GM23338 (cell line): ENCODE measurements around the gene ADRA2B. TPM values are rescaled to one million over a fixed set of nuclear protein-coding genes. Genes with fewer than 3 reads are reported as not detected.

Experiments
- ATAC-seq: fragments of 200-7000 bp; cut with Tn5 transposase; 3 replicates; pipeline ENCODE4 v1.9.1; 2020
- DNase-seq: peaks from one replicate; pipeline ENCODE4 v3.0.0-alpha.2; 2015; ENCODE audit warnings: low spot score
- H2AFZ ChIP-seq: fragments of 200-600 bp; sonication (generic); 2 replicates; pipeline ENCODE4 v1.8.0; 2016; ENCODE audit warnings: antibody characterized with exemption, mild to moderate bottlenecking, moderate library complexity
- H3F3A ChIP-seq: fragments of 200-600 bp; sonication (generic); replicated peaks from 2 replicates; pipeline ENCODE4 v1.8.0; 2017; ENCODE audit warnings: antibody characterized with exemption, mixed run types, low read depth
- H3K27ac ChIP-seq: fragments of 200-600 bp; sonication (generic); 2 replicates; pipeline ENCODE4 v1.6.1; 2016; ENCODE audit warnings: low read depth
- H3K27me3 ChIP-seq: fragments of 200-600 bp; sonication (generic); 2 replicates; pipeline ENCODE4 v1.8.0; 2016; ENCODE audit warnings: mild to moderate bottlenecking, mixed run types, moderate library complexity; ENCODE audit not compliant: insufficient read depth
- H3K36me3 ChIP-seq: fragments of 200-600 bp; sonication (generic); 2 replicates; pipeline ENCODE4 v1.8.0; 2016; ENCODE audit warnings: mild to moderate bottlenecking; ENCODE audit not compliant: insufficient read depth
- H3K4me1 ChIP-seq: fragments of 200-600 bp; sonication (generic); 2 replicates; pipeline ENCODE4 v1.8.0; 2016; ENCODE audit warnings: mild to moderate bottlenecking, moderate library complexity; ENCODE audit not compliant: insufficient read depth
- H3K4me2 ChIP-seq: fragments of 200-600 bp; sonication (generic); 2 replicates; pipeline ENCODE4 v1.7.1; 2017; ENCODE audit warnings: mixed run types
- H3K4me3 ChIP-seq: fragments of 200-600 bp; sonication (generic); 2 replicates; pipeline ENCODE4 v1.6.1; 2016; ENCODE audit warnings: mixed run types
- H3K79me2 ChIP-seq: fragments of 200-600 bp; sonication (generic); replicated peaks from 2 replicates; pipeline ENCODE4 v1.8.0; 2017; ENCODE audit warnings: mild to moderate bottlenecking; ENCODE audit not compliant: insufficient read depth
- H3K9me2 ChIP-seq: fragments of 200-600 bp; sonication (generic); 2 replicates; pipeline ENCODE4 v1.8.0; 2017; ENCODE audit not compliant: insufficient read depth
- H4K20me1 ChIP-seq: fragments of 200-600 bp; sonication (generic); replicated peaks from 2 replicates; pipeline ENCODE4 v1.8.0; 2017; ENCODE audit warnings: mild to moderate bottlenecking; ENCODE audit not compliant: insufficient read depth
- H3K27ac Mint-ChIP-seq: 2 replicates; pipeline ENCODE4 v1.8.0; 2020; ENCODE audit warnings: inconsistent platforms, mild to moderate bottlenecking, moderate library complexity, mixed read lengths
- H3K27me3 Mint-ChIP-seq: 3 replicates; pipeline ENCODE4 v1.8.0; 2022; ENCODE audit warnings: low read depth, mild to moderate bottlenecking, moderate library complexity, mixed read lengths, inconsistent platforms; ENCODE audit not compliant: insufficient read depth, poor library complexity
- H3K36me3 Mint-ChIP-seq: 3 replicates; pipeline ENCODE4 v1.8.0; 2021; ENCODE audit warnings: low read depth, mild to moderate bottlenecking, inconsistent platforms, moderate library complexity, mixed read lengths
- H3K4me1 Mint-ChIP-seq: 3 replicates; pipeline ENCODE4 v1.8.0; 2020; ENCODE audit warnings: mild to moderate bottlenecking, inconsistent platforms, mixed read lengths
- H3K4me3 Mint-ChIP-seq: 3 replicates; pipeline ENCODE4 v1.8.0; 2021; ENCODE audit warnings: moderate library complexity, mild to moderate bottlenecking, inconsistent platforms, mixed read lengths
- H3K9me3 Mint-ChIP-seq: 3 replicates; pipeline ENCODE4 v1.8.0; 2020; ENCODE audit warnings: moderate library complexity, mild to moderate bottlenecking, inconsistent platforms, mixed read lengths
- CREB1 ChIP-seq: fragments of 250-450 bp; sonication (Bioruptor Pico); IDR thresholded peaks from 2 replicates; pipeline ENCODE4 v1.5.0; 2020; ENCODE audit warnings: low read depth, mild to moderate bottlenecking, moderate library complexity
- EZH2 ChIP-seq: fragments of 200-600 bp; sonication (generic); IDR thresholded peaks from one replicate; pipeline ENCODE4 v1.8.0; 2017; ENCODE audit warnings: antibody characterized with exemption, mild to moderate bottlenecking, low read depth; ENCODE audit not compliant: unreplicated experiment
- EZH2phosphoT487 ChIP-seq: fragments of 200-600 bp; sonication (generic); IDR thresholded peaks from one replicate; pipeline ENCODE4 v1.8.1; 2018; ENCODE audit warnings: antibody characterized with exemption; ENCODE audit not compliant: unreplicated experiment
- JUNB ChIP-seq: IDR thresholded peaks from one replicate; pipeline ENCODE4 v1.6.1; 2016; ENCODE audit warnings: antibody characterized with exemption; ENCODE audit not compliant: unreplicated experiment
- NANOG ChIP-seq: IDR thresholded peaks from 2 replicates; pipeline ENCODE4 v1.6.1; 2016; ENCODE audit warnings: antibody characterized with exemption, borderline replicate concordance
- POLR2AphosphoS5 ChIP-seq: IDR thresholded peaks from 2 replicates; pipeline ENCODE4 v1.6.1; 2016; ENCODE audit warnings: antibody characterized with exemption, low read depth
- STAT1 ChIP-seq: IDR thresholded peaks from one replicate; pipeline ENCODE4 v1.6.1; 2016; ENCODE audit warnings: antibody characterized with exemption; ENCODE audit not compliant: unreplicated experiment
- ZNF114 ChIP-seq: fragments of 250-450 bp; sonication (Bioruptor Pico); IDR thresholded peaks from 2 replicates; pipeline ENCODE4 v1.5.0; 2020; ENCODE audit warnings: mild to moderate bottlenecking, moderate library complexity
- ZNF331 ChIP-seq: fragments of 250-450 bp; sonication (Bioruptor Pico); IDR thresholded peaks from 2 replicates; pipeline ENCODE4 v1.5.0; 2020; ENCODE audit warnings: low read depth, mild to moderate bottlenecking, moderate library complexity
- polyA plus RNA-seq: library from polyadenylated mRNA; unstranded; fragments of >200 nt; fragmentation: Nextera tagmentation; extraction: Ambion mirVana; gene quantifications from 2 replicates; pipeline ENCODE4 v1.2.1, GENCODE V29; 2016
- total RNA-seq: library from RNA; depleted of rRNA; stranded (reverse); fragments of >200 nt; shearing (Covaris generic); gene quantifications from 2 replicates; pipeline ENCODE4 v1.2.3, GENCODE V29; 2014
- TF ChIP-seq, protein P1 (sequence below): IDR thresholded peaks from 2 replicates; pipeline ENCODE4 v1.6.1; 2016; ENCODE audit warnings: antibody characterized with exemption
- TF ChIP-seq, protein P2 (sequence below), 2 experiments: fragments of 200-600 bp in 1 of 2; sonication (generic) in 1 of 2; conservative IDR thresholded peaks; 2 replicates each; pipeline versions ENCODE4 v1.5.1 to v1.6.1; 2016 to 2017; ENCODE audit warnings: antibody characterized with exemption in 2 of 2, low read depth in 2 of 2, mild to moderate bottlenecking in 2 of 2, moderate library complexity in 1 of 2
- TF ChIP-seq, protein P3 (sequence below): fragments of 250-450 bp; sonication (Bioruptor Pico); IDR thresholded peaks from 2 replicates; pipeline ENCODE4 v1.5.0; 2020; ENCODE audit warnings: mild to moderate bottlenecking, moderate library complexity
- TF ChIP-seq, protein P4 (sequence below): IDR thresholded peaks from one replicate; pipeline ENCODE4 v1.6.1; 2018; ENCODE audit warnings: antibody characterized with exemption; ENCODE audit not compliant: unreplicated experiment

The ADRA2B gene
- total and polyA plus RNA-seq, 2 experiments from 2014 or later, result 1.7 to 5.9 TPM

DNA sequence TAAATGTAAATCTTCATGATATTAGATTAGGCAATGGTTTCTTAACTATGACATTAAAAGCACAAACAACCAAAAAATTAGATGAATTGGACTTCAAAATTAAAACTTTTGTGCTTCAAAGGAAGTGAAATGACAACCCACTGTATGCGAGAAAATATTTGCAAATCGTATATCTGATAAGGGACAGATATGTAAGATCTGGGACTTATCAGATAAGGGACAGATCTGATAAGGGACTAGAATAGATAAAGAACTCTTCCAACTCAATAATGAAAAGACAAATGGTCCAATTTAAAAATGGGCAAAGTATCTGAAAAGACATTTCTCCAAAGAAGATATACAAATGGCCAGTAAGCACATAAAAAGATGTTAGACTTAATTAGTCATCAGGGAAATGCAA is 29.2 kb downstream of the ADRA2B start:
- Histone ChIP-seq H2AFZ (no peak overlapping the region), H3K4me3 (no peak overlapping the region), H3K4me2 (no peak overlapping the region), H3K27me3 (no peaks in the 10 kb centered on the region), H3K27ac (no peak overlapping the region), H3K79me2 (no peaks in the 10 kb centered on the region), H4K20me1 (no peaks in the 10 kb centered on the region), H3K9me2 (no peaks in the 10 kb centered on the region), H3F3A (no peaks in the 10 kb centered on the region), H3K4me1 (peaks cover 3% of the 10 kb centered on the region; the same call in 1 of the 2 replicates), H3K36me3 (no peaks in the 10 kb centered on the region)
- Mint-ChIP-seq H3K27me3 (peaks cover 7% of the 10 kb centered on the region), H3K4me3 (no peak overlapping the region), H3K36me3 (no peaks in the 10 kb centered on the region; the same call in 2 of the 3 replicates), H3K9me3 (no peaks in the 10 kb centered on the region), H3K4me1 (peaks cover 17% of the 10 kb centered on the region), H3K27ac (no peak overlapping the region)
- DNase-seq (no peak), ATAC-seq (no peak)
- TF ChIP-seq, protein P1, sequence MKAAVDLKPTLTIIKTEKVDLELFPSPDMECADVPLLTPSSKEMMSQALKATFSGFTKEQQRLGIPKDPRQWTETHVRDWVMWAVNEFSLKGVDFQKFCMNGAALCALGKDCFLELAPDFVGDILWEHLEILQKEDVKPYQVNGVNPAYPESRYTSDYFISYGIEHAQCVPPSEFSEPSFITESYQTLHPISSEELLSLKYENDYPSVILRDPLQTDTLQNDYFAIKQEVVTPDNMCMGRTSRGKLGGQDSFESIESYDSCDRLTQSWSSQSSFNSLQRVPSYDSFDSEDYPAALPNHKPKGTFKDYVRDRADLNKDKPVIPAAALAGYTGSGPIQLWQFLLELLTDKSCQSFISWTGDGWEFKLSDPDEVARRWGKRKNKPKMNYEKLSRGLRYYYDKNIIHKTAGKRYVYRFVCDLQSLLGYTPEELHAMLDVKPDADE, result no peak
- TF ChIP-seq POLR2AphosphoS5 (no peak), CREB1 (CRISPR knock-in tag) (no peak), EZH2phosphoT487 (no peak), JUNB (no peak), EZH2 (no peak), ZNF114 (no peak), STAT1 (no peak), NANOG (no peak), ZNF331 (CRISPR knock-in tag) (no peak)
- TF ChIP-seq, protein P2, sequence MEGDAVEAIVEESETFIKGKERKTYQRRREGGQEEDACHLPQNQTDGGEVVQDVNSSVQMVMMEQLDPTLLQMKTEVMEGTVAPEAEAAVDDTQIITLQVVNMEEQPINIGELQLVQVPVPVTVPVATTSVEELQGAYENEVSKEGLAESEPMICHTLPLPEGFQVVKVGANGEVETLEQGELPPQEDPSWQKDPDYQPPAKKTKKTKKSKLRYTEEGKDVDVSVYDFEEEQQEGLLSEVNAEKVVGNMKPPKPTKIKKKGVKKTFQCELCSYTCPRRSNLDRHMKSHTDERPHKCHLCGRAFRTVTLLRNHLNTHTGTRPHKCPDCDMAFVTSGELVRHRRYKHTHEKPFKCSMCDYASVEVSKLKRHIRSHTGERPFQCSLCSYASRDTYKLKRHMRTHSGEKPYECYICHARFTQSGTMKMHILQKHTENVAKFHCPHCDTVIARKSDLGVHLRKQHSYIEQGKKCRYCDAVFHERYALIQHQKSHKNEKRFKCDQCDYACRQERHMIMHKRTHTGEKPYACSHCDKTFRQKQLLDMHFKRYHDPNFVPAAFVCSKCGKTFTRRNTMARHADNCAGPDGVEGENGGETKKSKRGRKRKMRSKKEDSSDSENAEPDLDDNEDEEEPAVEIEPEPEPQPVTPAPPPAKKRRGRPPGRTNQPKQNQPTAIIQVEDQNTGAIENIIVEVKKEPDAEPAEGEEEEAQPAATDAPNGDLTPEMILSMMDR (conservative IDR thresholded peaks at IDR 0.05; ENCODE audit: low read depth in 2 of 2), result no peak
- TF ChIP-seq, protein P3, sequence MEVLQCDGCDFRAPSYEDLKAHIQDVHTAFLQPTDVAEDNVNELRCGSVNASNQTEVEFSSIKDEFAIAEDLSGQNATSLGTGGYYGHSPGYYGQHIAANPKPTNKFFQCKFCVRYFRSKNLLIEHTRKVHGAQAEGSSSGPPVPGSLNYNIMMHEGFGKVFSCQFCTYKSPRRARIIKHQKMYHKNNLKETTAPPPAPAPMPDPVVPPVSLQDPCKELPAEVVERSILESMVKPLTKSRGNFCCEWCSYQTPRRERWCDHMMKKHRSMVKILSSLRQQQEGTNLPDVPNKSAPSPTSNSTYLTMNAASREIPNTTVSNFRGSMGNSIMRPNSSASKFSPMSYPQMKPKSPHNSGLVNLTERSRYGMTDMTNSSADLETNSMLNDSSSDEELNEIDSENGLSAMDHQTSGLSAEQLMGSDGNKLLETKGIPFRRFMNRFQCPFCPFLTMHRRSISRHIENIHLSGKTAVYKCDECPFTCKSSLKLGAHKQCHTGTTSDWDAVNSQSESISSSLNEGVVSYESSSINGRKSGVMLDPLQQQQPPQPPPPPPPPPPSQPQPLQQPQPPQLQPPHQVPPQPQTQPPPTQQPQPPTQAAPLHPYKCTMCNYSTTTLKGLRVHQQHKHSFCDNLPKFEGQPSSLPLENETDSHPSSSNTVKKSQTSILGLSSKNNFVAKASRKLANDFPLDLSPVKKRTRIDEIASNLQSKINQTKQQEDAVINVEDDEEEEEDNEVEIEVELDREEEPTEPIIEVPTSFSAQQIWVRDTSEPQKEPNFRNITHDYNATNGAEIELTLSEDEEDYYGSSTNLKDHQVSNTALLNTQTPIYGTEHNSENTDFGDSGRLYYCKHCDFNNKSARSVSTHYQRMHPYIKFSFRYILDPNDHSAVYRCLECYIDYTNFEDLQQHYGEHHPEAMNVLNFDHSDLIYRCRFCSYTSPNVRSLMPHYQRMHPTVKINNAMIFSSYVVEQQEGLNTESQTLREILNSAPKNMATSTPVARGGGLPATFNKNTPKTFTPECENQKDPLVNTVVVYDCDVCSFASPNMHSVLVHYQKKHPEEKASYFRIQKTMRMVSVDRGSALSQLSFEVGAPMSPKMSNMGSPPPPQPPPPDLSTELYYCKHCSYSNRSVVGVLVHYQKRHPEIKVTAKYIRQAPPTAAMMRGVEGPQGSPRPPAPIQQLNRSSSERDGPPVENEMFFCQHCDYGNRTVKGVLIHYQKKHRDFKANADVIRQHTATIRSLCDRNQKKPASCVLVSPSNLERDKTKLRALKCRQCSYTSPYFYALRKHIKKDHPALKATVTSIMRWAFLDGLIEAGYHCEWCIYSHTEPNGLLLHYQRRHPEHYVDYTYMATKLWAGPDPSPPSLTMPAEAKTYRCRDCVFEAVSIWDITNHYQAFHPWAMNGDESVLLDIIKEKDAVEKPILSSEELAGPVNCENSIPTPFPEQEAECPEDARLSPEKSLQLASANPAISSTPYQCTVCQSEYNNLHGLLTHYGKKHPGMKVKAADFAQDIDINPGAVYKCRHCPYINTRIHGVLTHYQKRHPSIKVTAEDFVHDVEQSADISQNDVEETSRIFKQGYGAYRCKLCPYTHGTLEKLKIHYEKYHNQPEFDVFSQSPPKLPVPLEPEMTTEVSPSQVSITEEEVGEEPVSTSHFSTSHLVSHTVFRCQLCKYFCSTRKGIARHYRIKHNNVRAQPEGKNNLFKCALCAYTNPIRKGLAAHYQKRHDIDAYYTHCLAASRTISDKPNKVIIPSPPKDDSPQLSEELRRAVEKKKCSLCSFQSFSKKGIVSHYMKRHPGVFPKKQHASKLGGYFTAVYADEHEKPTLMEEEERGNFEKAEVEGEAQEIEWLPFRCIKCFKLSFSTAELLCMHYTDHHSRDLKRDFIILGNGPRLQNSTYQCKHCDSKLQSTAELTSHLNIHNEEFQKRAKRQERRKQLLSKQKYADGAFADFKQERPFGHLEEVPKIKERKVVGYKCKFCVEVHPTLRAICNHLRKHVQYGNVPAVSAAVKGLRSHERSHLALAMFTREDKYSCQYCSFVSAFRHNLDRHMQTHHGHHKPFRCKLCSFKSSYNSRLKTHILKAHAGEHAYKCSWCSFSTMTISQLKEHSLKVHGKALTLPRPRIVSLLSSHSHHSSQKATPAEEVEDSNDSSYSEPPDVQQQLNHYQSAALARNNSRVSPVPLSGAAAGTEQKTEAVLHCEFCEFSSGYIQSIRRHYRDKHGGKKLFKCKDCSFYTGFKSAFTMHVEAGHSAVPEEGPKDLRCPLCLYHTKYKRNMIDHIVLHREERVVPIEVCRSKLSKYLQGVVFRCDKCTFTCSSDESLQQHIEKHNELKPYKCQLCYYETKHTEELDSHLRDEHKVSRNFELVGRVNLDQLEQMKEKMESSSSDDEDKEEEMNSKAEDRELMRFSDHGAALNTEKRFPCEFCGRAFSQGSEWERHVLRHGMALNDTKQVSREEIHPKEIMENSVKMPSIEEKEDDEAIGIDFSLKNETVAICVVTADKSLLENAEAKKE (CRISPR knock-in tag), result no peak
- TF ChIP-seq, protein P4, sequence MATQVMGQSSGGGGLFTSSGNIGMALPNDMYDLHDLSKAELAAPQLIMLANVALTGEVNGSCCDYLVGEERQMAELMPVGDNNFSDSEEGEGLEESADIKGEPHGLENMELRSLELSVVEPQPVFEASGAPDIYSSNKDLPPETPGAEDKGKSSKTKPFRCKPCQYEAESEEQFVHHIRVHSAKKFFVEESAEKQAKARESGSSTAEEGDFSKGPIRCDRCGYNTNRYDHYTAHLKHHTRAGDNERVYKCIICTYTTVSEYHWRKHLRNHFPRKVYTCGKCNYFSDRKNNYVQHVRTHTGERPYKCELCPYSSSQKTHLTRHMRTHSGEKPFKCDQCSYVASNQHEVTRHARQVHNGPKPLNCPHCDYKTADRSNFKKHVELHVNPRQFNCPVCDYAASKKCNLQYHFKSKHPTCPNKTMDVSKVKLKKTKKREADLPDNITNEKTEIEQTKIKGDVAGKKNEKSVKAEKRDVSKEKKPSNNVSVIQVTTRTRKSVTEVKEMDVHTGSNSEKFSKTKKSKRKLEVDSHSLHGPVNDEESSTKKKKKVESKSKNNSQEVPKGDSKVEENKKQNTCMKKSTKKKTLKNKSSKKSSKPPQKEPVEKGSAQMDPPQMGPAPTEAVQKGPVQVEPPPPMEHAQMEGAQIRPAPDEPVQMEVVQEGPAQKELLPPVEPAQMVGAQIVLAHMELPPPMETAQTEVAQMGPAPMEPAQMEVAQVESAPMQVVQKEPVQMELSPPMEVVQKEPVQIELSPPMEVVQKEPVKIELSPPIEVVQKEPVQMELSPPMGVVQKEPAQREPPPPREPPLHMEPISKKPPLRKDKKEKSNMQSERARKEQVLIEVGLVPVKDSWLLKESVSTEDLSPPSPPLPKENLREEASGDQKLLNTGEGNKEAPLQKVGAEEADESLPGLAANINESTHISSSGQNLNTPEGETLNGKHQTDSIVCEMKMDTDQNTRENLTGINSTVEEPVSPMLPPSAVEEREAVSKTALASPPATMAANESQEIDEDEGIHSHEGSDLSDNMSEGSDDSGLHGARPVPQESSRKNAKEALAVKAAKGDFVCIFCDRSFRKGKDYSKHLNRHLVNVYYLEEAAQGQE, result no peak
